HEK293 (cell line): ENCODE data around the gene TRIM69.

Source experiments
- CTCF ChIA-PET: fragments of 350-600 bp; formaldehyde crosslinking; extraction: SDS; loops from one replicate; lab custom pipeline; 2021; ENCODE audit warnings: antibody characterized with exemption; lab: Yijun Ruan, JAX
- POLR2A ChIA-PET: fragments of 300-600 bp; formaldehyde crosslinking; extraction: SDS; loops from one replicate; lab custom pipeline; 2020; ENCODE audit warnings: antibody characterized with exemption, inconsistent platforms; lab: Yijun Ruan, JAX
- H3K27ac ChIP-seq: fragments of 200-500 bp; sonication (Bioruptor generic); 2 replicates; pipeline ENCODE4 v1.5.1; 2014; ENCODE audit warnings: low read depth, low read length, control low read depth, inconsistent platforms; ENCODE audit errors: extremely low read depth
- H3K36me3 ChIP-seq, 2 experiments: fragments of 200-500 bp in 1 of 2; sonication (Bioruptor generic) in 1 of 2; 1 replicate in 1 of 2; 2 replicates in 1 of 2; pipeline ENCODE4 v1.5.1; 2014 to 2017; ENCODE audit warnings: inconsistent platforms in 2 of 2, low read length in 2 of 2; ENCODE audit not compliant: control insufficient read depth in 2 of 2, insufficient read depth in 1 of 2
- H3K4me1 ChIP-seq: fragments of 200-500 bp; sonication (Bioruptor generic); 2 replicates; pipeline ENCODE4 v1.5.1; 2014; ENCODE audit warnings: mild to moderate bottlenecking, low read length, inconsistent platforms; ENCODE audit not compliant: control insufficient read depth, insufficient read depth
- H3K4me3 ChIP-seq: 2 replicates; pipeline ENCODE4 v1.5.1; 2011; ENCODE audit warnings: low read depth, mild to moderate bottlenecking, control low read depth, low read length, moderate library complexity
- H3K9me3 ChIP-seq: fragments of 200-500 bp; sonication (Bioruptor generic); 2 replicates; pipeline ENCODE4 v1.5.1; 2014; ENCODE audit warnings: low read depth, low read length, inconsistent platforms; ENCODE audit not compliant: control insufficient read depth, insufficient read depth
- AEBP2 ChIP-seq: fragments of 450-650 bp; formaldehyde crosslinking; IDR thresholded peaks from 2 replicates; pipeline ENCODE4 v1.5.1; 2016; ENCODE audit warnings: missing biosample characterization, missing genetic modification characterization, borderline replicate concordance
- BCL11B ChIP-seq: fragments of 450-650 bp; formaldehyde crosslinking; IDR thresholded peaks from 2 replicates; pipeline ENCODE4 v1.5.1; 2016; ENCODE audit warnings: low read depth, missing biosample characterization, missing genetic modification characterization
- HOXA7 ChIP-seq: sonication (generic); formaldehyde crosslinking; IDR thresholded peaks from 2 replicates; pipeline ENCODE4 v1.8.1; 2022; ENCODE audit warnings: missing genetic modification reagents, borderline replicate concordance
- HOXC10 ChIP-seq: sonication (generic); formaldehyde crosslinking; IDR thresholded peaks from 2 replicates; pipeline ENCODE4 v1.8.1; 2023; ENCODE audit warnings: mild to moderate bottlenecking, missing genetic modification reagents
- KLF16 ChIP-seq: fragments of 450-650 bp; formaldehyde crosslinking; IDR thresholded peaks from 2 replicates; pipeline ENCODE4 v1.5.1; 2017; ENCODE audit warnings: missing biosample characterization, missing genetic modification characterization
- OVOL3 ChIP-seq: fragments of 450-650 bp; formaldehyde crosslinking; IDR thresholded peaks from 2 replicates; pipeline ENCODE4 v1.5.1; 2016; ENCODE audit warnings: missing biosample characterization, missing genetic modification characterization
- RBAK ChIP-seq: fragments of 450-650 bp; formaldehyde crosslinking; IDR thresholded peaks from 2 replicates; pipeline ENCODE4 v1.5.1; 2016; ENCODE audit warnings: missing biosample characterization, missing genetic modification characterization
- REPIN1 ChIP-seq: fragments of 450-650 bp; formaldehyde crosslinking; IDR thresholded peaks from 2 replicates; pipeline ENCODE4 v1.5.1; 2017; ENCODE audit warnings: missing biosample characterization, missing genetic modification characterization, low read depth
- TRIM28 ChIP-seq: IDR thresholded peaks from 2 replicates; pipeline ENCODE4 v1.6.1; 2011; ENCODE audit warnings: low read length, control low read depth, borderline replicate concordance
- ZBTB8A ChIP-seq: fragments of 450-650 bp; formaldehyde crosslinking; IDR thresholded peaks from 2 replicates; pipeline ENCODE4 v1.5.1; 2016; ENCODE audit warnings: missing biosample characterization, missing genetic modification characterization
- ZIC2 ChIP-seq: fragments of 450-650 bp; formaldehyde crosslinking; IDR thresholded peaks from 2 replicates; pipeline ENCODE4 v1.5.1; 2016; ENCODE audit warnings: missing biosample characterization, missing genetic modification characterization
- ZNF157 ChIP-seq: fragments of 450-650 bp; formaldehyde crosslinking; IDR thresholded peaks from 2 replicates; pipeline ENCODE4 v1.5.1; 2016; ENCODE audit warnings: missing biosample characterization, missing genetic modification characterization
- ZNF175 ChIP-seq: fragments of 450-650 bp; formaldehyde crosslinking; IDR thresholded peaks from 2 replicates; pipeline ENCODE4 v1.5.1; 2016; ENCODE audit warnings: missing biosample characterization, missing genetic modification characterization
- ZNF23 ChIP-seq: fragments of 450-650 bp; formaldehyde crosslinking; IDR thresholded peaks from 2 replicates; pipeline ENCODE4 v1.5.1; 2016; ENCODE audit warnings: missing biosample characterization, missing genetic modification characterization, borderline replicate concordance
- ZNF324 ChIP-seq: fragments of 450-650 bp; formaldehyde crosslinking; IDR thresholded peaks from 2 replicates; pipeline ENCODE4 v1.5.1; 2016; ENCODE audit warnings: missing biosample characterization, missing genetic modification characterization
- ZNF548 ChIP-seq: fragments of 450-650 bp; formaldehyde crosslinking; IDR thresholded peaks from 2 replicates; pipeline ENCODE4 v1.5.1; 2016; ENCODE audit warnings: missing biosample characterization, missing genetic modification characterization
- ZNF561 ChIP-seq: fragments of 450-650 bp; IDR thresholded peaks from 2 replicates; pipeline ENCODE4 v1.5.1; 2018; ENCODE audit warnings: missing biosample characterization, missing genetic modification characterization, borderline replicate concordance
- ZNF629 ChIP-seq: fragments of 450-650 bp; formaldehyde crosslinking; IDR thresholded peaks from 2 replicates; pipeline ENCODE4 v1.5.1; 2017; ENCODE audit warnings: missing biosample characterization, missing genetic modification characterization
- ZNF677 ChIP-seq: fragments of 450-650 bp; IDR thresholded peaks from 2 replicates; pipeline ENCODE4 v1.5.0; 2018; ENCODE audit warnings: missing biosample characterization, mild to moderate bottlenecking, missing genetic modification characterization, moderate library complexity
- ZNF692 ChIP-seq: fragments of 450-650 bp; formaldehyde crosslinking; IDR thresholded peaks from 2 replicates; pipeline ENCODE4 v1.5.1; 2016; ENCODE audit warnings: missing biosample characterization, missing genetic modification characterization
- ZNF707 ChIP-seq: fragments of 450-650 bp; formaldehyde crosslinking; IDR thresholded peaks from 2 replicates; pipeline ENCODE4 v1.5.1; 2016; ENCODE audit warnings: missing biosample characterization, missing genetic modification characterization
- ZNF830 ChIP-seq: fragments of 450-650 bp; IDR thresholded peaks from 2 replicates; pipeline ENCODE4 v1.5.0; 2018; ENCODE audit warnings: missing biosample characterization, missing genetic modification characterization, low read depth, mild to moderate bottlenecking, moderate library complexity
- ZNF843 ChIP-seq: fragments of 450-650 bp; formaldehyde crosslinking; IDR thresholded peaks from 2 replicates; pipeline ENCODE4 v1.5.1; 2016; ENCODE audit warnings: missing biosample characterization, missing genetic modification characterization
- ZSCAN18 ChIP-seq: fragments of 450-650 bp; formaldehyde crosslinking; IDR thresholded peaks from 2 replicates; pipeline ENCODE4 v1.5.1; 2016; ENCODE audit warnings: missing biosample characterization, missing genetic modification characterization
- ZSCAN23 ChIP-seq: fragments of 450-650 bp; formaldehyde crosslinking; IDR thresholded peaks from 2 replicates; pipeline ENCODE4 v1.5.1; 2016; ENCODE audit warnings: missing biosample characterization, missing genetic modification characterization
- TF ChIP-seq, protein P1 (sequence below): fragments of 450-650 bp; formaldehyde crosslinking; IDR thresholded peaks from 2 replicates; pipeline ENCODE4 v1.5.1; 2016; ENCODE audit warnings: missing biosample characterization, missing genetic modification characterization
- TF ChIP-seq, protein P2 (sequence below): fragments of 450-650 bp; formaldehyde crosslinking; optimal IDR thresholded peaks from 2 replicates; pipeline ENCODE3; 2016; ENCODE audit warnings: missing biosample characterization, mild to moderate bottlenecking, missing genetic modification characterization

The TRIM69 gene

DNA sequence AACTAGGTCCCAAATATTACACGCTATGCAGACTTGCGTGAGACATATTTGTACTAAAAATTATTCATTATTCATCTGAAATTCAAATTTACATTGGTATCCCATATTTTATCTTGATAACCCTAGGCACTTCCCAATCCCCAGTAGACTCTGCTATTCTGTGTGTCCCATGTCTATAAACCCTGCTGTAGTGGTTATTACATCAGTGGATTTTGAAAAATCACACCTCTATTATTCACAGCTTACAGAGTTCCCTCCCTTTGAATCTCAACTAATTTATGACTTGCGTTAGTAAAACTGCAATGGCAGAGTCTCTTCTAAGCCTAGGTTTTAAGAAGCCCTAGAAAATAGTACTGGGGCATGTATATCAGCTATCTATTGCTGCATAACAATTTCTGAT is 54.3 kb downstream of the TRIM69 start:
- H3K27ac ChIP-seq, result no peak overlapping the region
- H3K4me1 ChIP-seq, result no peaks in the 10 kb centered on the region
- H3K4me3 ChIP-seq, result no peak overlapping the region
- ChIA-PET CTCF (interaction anchor here (0.6 kb wide), 1 partner anchor 174 kb away, joined by 4 read pairs; no protein-coding TSS in a partner anchor), POLR2A (no interaction called here)
- H3K9me3 ChIP-seq, result no peaks in the 10 kb centered on the region
- TF ChIP-seq HOXC10 (no peak), HOXA7 (no peak), ZNF157 (no peak), ZBTB8A (no peak), ZNF629 (tag by site-specific recombination) (no peak), TRIM28 (no peak)
- TF ChIP-seq, protein P1, sequence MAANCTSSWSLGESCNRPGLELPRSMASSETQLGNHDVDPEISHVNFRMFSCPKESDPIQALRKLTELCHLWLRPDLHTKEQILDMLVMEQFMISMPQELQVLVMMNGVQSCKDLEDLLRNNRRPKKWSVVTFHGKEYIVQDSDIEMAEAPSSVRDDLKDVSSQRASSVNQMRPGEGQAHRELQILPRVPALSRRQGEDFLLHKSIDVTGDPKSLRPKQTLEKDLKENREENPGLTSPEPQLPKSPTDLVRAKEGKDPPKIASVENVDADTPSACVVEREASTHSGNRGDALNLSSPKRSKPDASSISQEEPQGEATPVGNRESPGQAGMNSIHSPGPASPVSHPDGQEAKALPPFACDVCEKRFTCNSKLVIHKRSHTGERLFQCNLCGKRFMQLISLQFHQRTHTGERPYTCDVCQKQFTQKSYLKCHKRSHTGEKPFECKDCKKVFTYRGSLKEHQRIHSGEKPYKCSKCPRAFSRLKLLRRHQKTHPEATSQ, result no peak
- TF ChIP-seq, all 188 proteins: peak for 0
- no peaks in the 10 kb centered on the region for H3K36me3 ChIP-seq

DNA sequence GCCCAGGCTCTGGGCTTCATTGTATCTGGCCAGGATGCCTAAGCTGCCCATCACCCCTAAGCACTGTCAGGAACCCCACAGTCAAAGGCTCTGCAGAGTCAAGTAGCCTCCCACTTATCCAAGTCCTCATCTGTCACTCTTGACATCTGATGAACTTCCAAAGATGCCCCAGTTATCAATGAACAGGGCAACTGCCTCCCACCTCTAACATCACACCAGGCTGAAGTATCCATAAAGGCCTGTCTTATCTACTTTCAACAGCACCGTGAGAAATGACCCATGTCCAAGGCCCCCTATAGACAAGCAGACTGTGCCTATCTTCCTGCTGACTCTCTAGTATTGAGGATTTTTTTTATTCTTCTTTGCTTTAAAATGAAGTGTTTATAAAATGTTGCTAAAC is 56.4 kb downstream of the TRIM69 start:
- Histone ChIP-seq H3K4me3 (no peak overlapping the region), H3K27ac (no peak overlapping the region), H3K4me1 (no peaks in the 10 kb centered on the region), H3K9me3 (no peaks in the 10 kb centered on the region), H3K36me3 (no peaks in the 10 kb centered on the region)
- CTCF ChIA-PET, result no interaction called here
- POLR2A ChIA-PET, result no interaction called here
- TF ChIP-seq ZNF548 (no peak), KLF16 (no peak), ZNF23 (tag by site-specific recombination) (no peak), ZNF561 (tag by site-specific recombination) (no peak), ZNF707 (tag by site-specific recombination) (no peak), AEBP2 (tag by site-specific recombination) (no peak), OVOL3 (no peak), ZNF830 (no peak), REPIN1 (tag by site-specific recombination) (no peak), ZNF677 (tag by site-specific recombination) (no peak), ZSCAN18 (tag by site-specific recombination) (no peak), ZNF843 (tag by site-specific recombination) (no peak), ZNF324 (tag by site-specific recombination) (no peak), ZSCAN23 (tag by site-specific recombination) (no peak), RBAK (no peak), ZIC2 (no peak), ZNF175 (tag by site-specific recombination) (no peak), BCL11B (no peak), ZNF692 (tag by site-specific recombination) (no peak)
- TF ChIP-seq, protein P2, sequence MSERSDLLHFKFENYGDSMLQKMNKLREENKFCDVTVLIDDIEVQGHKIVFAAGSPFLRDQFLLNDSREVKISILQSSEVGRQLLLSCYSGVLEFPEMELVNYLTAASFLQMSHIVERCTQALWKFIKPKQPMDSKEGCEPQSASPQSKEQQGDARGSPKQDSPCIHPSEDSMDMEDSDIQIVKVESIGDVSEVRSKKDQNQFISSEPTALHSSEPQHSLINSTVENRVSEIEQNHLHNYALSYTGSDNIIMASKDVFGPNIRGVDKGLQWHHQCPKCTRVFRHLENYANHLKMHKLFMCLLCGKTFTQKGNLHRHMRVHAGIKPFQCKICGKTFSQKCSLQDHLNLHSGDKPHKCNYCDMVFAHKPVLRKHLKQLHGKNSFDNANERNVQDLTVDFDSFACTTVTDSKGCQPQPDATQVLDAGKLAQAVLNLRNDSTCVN (tag by site-specific recombination), result no peak
